ENCODE measurements around the gene INPP5D.

- TF ChIP-seq CTCF (optimal IDR thresholded peaks at IDR 0.05 in 1 of 3, IDR thresholded peaks at IDR 0.05 in 1 of 3, conservative IDR thresholded peaks at IDR 0.05 in 1 of 3; ENCODE audit: extremely low read depth in 1 of 3, insufficient read depth in 2 of 3, low read length in 3 of 3) (no peak), EZH2 (IDR thresholded peaks at IDR 0.05; ENCODE audit: low read length) (no peak)
Observed at GRCh38 chr2:233083782-233084181, 23.6 kb downstream of the INPP5D start.
